HG03342 (cell line): ENCODE results near the gene TULP4.
"Not testable (repeated sequence)": the region's sequence is repeated elsewhere in the genome, so short reads cannot be mapped to it uniquely, and the experiment has no call there.

Source experiments
- ATAC-seq: cut with Tn5 transposase; IDR thresholded peaks from one replicate; pipeline ENCODE4 v1.9.1; 2021; ENCODE audit warnings: mild to moderate bottlenecking, moderate library complexity; ENCODE audit not compliant: unreplicated experiment

Gene TULP4

DNA sequence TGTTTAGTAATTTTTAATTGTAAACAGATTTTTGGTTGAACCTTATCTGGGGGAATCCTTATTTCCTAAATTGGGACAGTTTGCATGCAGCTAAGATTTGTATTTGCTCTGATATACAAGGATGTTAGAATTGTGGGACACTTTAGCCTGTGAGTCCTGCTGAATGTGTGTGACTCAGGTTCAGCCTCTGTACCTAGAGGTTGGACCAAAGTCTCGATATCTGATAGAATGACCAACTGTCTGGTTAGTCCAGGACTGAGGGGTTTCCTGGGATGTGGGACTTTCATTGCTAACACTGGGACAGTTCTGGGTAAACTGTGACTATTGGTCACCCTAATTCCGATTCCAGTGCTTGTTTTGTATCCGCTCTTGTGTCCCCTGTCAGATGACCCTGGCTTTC, 20.2 kb upstream of the TULP4 start:
- no peak for ATAC-seq

DNA sequence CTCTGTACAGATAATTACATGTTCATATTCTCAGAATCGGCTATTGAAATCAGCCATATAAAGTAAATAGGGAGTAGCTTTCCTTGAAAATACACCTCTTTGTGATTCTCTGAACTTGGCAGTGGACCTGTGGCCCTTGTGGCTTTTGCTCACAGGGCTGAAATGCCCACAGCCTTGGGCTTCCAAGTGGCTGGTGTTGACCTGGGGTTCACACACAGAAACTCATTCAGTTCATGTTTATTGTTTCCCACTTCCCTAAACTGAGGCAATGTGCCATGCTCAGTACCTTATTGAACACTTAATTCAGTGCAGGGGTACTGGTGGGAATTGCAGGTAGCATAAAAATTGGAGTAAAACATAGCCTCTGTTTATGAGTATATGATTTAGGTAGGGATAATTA, 19.1 kb upstream of the TULP4 start:
- ATAC-seq = peak; percentile 40

DNA sequence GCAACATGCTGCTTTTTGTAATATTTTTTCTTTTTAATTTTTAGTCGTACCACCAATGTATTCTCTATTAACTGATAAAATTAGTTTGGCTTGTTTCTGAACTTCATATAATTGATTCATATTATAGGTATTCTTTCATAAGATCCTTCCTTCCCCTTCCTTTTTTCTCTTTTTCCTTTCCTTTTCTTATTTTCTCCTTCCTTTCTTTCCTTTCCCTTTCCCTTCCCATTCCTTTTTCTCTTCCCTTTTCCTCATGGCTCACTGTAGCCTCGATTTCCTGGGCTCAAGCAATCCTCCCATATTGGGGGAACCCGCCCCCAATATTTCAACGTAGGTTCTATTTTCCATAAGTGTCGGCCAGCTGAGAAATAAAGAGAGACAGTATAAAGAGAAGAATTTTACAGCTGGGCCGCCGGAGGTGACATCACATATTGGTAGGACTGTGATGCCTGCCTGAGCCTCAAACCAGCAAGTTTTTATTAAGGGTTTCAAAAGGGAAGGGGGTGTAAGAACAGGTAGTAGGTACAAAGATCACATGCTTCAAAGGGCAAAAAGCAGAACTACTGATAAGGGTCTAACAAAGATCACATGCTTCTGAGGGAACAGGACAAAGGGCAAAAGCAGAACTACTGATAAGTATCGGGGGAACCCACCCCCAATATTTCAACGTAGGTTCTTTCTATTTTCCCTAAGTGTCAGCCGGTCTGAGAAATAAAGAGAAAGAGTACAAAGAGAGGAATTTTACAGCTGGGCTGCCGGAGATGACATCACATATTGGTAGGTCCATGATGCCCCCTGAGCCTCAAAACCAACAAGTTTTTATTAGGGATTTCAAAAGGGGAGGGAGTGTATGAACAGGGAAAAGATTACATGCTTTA, 16.1 kb upstream of the TULP4 start:
- ATAC-seq = not testable (repeated sequence)

DNA sequence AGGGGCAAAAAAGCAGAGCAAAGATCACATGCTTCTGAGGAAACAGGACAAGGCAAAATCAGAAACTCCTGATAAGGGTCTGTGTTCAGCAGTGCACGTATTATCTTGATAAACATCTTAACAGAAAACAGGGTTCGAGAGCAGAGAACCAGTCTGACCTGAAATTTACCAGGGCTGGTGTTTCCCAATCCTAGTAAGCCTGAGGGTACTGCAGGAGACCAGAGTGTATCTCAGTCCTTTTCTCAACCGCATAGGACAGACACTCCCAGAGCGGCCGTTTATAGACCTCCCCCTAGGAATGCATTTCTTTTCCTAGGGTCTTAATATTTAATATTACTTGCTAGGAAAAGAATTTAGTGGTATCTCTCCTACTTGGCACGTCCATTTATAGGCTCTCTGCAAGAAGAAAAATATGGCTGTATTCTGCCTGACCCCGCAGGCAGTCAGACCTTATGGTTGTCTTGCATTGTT, 15.4 kb upstream of the TULP4 start:
- not testable (repeated sequence) for ATAC-seq

DNA sequence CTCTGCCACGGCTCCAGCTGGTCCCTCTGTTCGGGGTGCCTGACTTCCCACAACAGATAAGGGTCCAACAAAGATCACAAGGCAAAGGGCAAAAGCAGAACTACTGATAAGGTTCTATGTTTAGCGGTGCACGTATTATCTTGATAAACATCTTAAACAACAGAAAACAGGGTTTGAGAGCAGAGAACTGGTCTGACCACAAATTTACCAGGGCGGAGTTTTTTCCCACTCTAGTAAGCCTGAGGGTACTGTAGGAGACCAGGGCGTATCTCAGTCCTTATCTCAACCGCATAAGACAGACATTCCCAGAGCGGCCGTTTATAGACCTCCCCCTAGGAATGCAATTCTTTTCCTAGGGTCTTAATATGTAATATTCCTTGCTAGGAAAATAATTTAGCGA, 14.6 kb upstream of the TULP4 start:
- ATAC-seq = not testable (repeated sequence)

DNA sequence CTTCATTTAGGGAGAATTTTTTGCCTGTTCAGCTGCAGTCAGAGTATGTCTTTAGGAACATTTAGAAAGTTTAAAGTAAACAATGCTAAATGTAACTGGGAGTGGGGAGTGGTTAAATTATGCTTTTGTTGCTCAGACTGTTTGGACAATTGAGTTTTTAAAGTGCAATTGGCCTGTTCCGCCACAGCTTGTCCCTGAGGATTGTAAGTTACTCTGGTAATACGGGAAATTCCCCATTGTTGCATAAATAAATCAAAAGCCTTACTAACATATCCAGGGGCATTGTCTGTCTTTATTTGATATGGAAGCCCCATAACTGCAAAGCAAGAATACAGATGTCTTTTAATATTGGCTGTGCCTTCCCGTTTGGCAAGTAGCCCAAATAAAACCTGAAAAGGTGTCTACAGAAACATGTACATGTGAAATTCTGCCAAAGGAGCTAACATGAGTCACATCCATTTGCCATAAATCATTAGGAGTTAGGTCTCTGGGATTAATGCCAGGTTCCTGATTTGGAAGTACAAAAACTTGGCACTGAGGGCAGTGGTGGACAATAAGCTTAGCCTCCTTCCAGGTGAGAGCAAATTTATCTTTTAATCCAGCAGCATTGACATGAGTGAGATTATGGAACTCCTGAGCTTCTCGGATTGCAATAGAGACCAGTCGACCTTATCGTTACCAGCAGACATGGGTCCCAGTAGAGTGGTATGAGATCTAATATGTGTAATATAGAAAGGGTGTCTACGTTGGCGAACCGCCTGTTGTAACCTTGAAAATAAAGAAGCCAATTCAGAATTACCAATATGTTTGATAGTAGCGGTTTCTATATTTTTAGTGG, 11.7 kb upstream of the TULP4 start:
- not testable (repeated sequence) for ATAC-seq

DNA sequence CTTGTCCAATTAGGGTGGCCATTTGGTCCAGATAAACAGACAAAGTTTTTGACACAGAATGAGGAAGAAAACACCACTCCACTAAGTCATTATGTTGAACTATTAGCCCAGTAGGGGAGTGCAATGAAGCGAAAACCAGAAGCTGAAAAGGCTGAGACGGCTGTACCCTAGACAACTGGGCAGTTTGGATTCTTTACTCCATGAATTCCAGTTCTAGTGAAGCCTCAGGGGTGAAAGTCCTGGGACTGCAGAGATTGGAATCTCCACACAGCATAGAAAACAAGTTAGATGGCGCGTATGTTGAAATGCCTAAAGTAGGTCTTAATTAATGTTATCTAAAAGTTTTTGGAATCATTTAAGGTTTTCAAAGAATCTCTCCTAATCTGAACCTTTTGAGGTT, 10.7 kb upstream of the TULP4 start:
- ATAC-seq = not testable (repeated sequence)

DNA sequence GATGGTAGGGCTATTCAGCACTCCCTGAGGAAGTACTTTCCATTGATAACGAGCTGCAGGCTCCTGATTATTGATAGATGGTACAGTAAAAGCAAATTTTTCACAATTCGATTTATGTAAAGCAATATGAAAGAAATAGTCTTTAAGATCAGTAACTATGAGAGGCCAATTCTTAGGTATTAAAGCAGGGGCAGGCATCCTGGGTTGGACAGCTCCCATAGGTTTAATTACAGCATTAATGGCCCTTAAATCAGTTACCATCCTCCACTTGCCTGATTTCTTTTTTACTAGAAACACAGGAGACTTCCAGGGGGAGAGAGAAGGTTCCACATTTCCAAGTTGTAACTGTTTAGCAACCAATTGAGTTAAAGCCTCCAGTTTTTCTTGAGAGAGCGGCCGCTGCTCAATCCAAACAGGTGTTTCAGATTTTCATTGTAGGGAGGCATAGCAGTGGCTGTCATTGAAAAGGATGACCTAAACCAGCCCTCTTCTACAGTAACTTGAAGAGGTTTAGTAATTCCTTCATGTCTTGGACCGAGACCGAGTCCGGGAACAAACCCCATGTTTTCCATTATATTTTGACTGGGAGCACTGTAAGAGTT, 10.0 kb upstream of the TULP4 start:
- not testable (repeated sequence) for ATAC-seq

DNA sequence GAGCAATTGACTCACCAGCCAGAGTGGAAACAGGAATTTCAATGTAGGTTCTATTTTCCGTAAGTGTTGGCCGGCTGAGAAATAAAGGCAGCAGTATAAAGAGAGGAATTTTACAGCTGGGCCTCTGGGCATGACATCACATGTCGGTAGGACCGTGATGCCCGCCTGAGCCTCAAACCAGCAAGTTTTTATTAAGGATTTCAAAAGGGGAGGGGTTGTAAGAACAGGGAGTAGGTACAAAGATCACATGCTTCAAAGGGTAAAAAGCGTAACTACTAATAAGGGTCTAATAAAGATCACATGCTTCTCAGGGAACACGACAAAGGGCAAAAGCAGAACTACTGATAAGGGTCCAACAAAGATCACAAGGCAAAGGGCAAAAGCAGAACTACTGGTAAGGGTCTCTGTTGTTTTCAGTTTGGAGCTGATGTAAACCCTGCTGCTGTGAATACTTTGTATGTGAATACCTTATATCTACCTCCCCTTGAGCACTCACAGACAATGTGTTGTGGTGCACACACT, 9.0 kb upstream of the TULP4 start:
- no peak for ATAC-seq

DNA sequence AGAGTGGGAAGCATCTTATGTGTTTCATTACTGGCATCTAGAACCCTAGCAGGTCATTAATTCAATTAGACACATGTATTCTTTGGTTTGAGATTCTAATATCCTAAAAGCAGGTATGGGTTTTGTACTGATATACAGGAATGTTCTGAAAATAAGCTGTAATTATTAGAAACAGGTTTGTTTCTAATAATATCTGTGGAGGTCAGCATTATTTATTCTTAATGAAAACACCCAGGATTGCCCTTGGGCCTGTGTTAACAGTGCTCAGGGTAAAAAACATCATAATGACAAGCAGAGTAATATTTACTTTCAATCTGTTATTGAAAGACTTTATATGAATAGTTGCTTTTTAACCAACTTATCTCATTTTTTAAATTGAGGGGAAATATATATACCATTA, 8.0 kb upstream of the TULP4 start:
- no peak for ATAC-seq

DNA sequence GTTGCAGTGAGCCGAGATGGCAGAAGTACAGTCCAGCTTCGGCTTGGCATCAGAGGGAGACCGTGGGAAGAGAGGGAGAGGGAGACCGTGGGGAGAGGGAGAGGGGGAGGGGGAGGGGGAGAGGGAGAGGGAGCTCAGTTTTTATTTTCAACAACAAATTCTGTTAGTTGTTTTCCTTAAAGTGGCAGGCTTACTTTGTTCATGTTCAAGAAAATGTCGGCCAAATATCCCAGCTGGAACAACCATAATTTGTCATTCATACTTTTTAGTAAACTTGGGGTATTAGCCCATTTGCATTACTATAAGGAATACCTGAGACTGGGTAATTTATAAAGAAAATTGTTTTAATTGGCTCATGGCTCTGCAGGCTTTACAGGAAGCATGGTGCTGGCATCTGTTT, 2.5 kb upstream of the TULP4 start:
- no peak for ATAC-seq

DNA sequence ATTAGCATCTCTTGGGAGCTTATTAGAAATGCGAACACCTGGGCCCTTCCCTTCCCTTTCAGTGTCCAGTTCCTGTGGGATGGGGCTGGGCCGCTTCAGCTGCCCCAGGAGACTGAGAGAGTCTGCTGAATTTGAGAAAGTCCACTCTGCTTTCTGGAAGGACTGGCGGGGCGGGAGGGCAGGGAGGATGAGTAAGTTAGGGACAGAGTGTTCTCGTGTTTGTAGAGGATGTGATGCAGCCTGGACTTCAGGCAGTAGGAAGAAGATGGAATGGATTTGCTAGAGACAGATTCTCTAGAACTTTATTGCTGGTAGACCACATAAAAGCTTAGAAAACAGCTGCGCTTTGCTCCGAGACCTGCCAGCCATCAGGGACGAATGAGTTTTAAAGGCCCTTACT, 1.1 kb upstream of the TULP4 start:
- no peak for ATAC-seq

DNA sequence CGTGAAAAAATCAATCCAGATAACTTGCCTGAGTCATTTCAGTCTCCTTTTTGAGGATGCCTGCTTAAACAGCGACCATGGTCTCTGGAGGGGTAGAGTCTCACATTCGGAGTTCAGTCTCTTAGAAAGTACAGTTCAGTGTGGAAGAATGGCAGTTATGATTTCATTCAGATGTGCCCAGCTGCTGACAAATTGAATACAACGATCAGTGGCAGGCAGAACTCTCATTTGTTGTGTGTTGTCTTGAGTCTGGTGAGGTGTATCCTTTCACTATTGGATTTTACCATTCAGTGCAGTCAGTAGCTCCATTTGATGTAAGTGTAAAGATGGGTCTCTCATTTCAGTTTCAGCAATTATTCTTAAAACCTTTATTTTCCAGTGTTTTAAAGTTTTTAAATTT, 639 bp upstream of the TULP4 start:
- ATAC-seq = no peak

DNA sequence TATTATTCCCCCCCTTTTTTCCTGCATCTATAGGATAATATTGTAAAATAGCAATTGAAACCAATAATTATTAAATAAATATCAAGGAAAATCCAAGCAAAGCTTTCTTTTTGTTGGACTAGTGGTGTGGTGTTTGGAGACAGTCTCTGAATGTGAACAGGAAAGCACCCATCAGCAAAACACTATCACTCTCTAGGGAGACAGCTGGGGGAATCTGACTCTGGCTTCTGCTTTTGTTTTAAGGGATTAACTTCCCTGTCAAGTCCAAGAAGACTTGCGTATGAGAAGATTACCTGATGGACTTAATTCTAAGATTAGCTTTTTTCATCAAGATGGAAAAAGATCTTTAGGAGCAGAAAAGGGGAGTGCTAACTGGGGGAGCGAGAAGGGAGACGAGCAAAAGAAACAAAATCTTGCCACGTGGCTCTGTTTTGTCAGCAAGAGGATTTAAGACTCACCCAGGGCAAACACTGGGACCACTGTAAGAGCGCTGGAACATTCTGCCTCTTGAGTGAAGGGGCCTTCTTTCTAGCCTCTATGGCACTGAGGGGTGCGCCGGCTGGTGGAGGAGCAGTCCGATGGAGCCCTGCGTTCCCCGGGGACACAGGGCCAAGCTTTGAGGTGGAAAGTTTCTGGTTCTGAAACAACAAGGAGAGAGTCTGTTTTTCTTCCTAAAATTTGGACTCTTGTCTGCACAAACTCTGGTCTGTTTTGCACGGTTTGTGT, 570 bp downstream of the TULP4 start:
- no peak for ATAC-seq

DNA sequence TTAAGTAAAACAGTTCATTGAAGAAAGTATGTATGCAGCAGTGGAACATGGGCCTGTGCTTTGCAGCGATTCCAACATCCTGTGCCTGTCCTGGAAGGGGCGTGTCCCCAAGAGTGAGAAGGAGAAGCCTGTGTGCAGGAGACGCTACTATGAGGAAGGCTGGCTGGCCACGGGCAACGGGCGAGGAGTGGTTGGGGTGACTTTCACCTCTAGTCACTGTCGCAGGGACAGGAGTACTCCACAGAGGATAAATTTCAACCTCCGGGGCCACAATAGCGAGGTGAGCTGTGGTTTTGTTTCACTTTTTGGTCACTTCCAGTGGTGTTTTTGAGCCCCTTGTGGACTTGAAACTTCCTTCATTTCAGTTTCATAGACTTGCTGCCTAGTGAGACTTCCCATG, 1.7 kb downstream of the TULP4 start:
- ATAC-seq = no peak

DNA sequence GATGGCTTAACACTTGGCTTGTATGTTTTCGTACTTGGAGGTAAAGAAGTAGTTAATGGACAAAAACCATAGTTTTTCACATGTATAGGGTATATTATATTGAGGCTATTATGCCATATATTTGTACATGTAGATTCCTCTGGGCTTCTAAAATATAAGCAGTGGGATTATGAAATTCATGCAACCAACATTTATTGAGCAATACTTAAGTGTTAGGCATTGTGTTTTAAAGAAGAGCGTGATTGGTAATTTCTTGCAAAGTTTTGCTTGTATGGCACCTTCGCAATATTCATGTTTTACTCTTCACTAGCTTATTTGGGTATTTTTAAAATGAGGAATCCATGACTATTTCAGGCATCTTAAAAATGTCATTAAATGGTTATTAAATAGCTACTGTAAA, 2.5 kb downstream of the TULP4 start:
- ATAC-seq = no peak

DNA sequence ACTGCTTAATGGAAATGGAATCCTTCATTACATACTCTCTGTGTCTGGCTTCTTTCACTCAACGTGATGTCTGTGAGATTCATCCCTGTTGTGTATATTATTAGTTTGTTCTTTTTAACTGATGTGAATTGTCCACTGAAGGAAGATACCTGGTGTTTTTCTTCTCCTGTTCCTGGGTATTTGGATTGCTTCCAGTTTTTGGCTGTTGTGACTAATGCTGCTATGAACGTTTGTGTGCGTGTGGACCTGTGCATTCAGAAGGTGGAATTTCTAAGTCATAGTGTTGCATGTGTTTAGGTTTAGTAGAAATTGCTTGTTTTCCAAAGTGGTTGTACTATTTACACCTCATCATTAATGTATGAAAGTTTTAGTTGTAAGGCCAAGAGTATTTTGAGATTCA, 3.8 kb downstream of the TULP4 start:
- no peak for ATAC-seq

DNA sequence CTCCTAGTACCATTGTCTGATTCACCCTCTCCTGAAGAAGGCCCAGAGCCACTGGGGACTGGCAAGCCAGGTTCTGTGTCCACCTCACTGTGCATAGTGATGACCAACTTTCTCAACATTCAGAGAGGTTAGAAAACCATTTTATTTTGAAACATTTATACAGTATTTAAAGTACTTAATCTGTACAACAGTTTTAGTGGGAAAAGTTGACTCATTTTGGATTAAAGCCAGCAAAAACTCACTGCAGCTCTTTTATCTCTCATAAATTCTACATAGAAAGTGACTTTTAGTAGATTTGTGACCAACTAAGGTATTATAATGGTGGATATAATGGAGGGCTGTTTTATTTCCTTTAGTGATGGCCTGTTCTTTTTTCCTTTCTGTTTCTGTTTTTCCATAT, 9.7 kb downstream of the TULP4 start:
- ATAC-seq = no peak

DNA sequence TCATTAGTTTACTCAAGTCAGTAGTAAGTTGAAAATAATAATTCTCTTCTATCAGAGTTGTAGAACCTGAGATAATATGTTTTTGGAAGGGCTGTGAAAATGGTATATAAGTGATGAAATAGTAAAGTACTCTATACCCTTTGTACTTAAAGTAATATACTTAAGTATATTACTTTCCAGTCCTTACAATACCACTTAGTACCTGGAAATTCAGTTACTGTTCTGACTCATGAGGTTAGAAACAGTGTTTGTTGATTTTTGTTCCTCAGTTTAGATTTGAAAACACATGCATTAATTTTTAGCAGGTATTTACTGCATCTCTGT, 10.1 kb downstream of the TULP4 start:
- no peak for ATAC-seq

DNA sequence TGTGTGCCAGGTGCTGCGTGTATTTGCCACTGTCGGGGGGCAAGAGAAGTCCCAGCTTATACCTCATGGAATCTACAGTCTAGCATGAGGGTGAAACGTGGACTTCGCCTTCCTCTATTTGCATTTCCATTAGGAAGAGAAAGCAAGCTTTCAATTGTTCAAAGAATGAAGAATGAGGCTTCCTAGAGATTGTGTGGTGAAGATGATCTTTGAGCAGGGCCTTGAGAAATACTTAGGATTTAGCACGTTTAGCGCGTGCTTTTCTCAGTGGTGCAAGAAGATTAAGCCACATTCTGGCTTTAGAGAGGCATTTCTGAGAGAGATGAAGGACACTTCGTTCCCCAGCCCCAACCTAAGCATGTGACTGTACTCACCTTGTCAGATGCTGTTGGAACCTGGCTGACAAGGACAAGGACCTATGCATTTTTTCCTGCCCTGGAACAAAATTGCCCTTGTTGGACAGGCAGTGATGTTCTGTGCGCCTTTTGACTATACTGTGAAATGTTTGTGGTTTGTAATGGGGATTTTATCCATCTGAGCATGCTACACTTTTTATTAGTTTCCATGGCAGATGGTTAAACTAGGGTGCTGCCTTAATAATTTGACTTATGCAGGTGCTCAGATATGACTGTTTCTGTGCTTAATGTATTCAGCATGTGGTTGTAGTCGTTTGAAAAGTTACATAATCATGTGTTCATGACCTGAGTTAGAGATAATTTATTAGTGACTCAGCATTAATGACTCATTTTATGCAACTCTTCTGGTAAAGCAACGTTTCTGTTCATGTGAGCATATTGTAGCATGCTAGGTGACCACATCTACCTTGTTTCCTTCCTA, 10.7 kb downstream of the TULP4 start:
- ATAC-seq = peak; percentile 76
